GM12878 (cell line): Measurements from ENCODE around the gene SEC14L6. TPM values are rescaled to one million over a fixed set of nuclear protein-coding genes. Genes with fewer than 3 reads are reported as not detected.

Experiments
- CHD4 ChIP-seq: fragments of 200-600 bp; sonication (generic); IDR thresholded peaks from 2 replicates; pipeline ENCODE4 v1.6.1; 2016; ENCODE audit warnings: mild to moderate bottlenecking
- E4F1 ChIP-seq: fragments of 450-650 bp; IDR thresholded peaks from 2 replicates; pipeline ENCODE4 v1.6.1; 2018; ENCODE audit warnings: borderline replicate concordance, mild to moderate bottlenecking; ENCODE audit not compliant: partially characterized antibody
- FOXM1 ChIP-seq: IDR thresholded peaks from 2 replicates; pipeline ENCODE4 v1.6.1; 2012; ENCODE audit warnings: low read depth, mild to moderate bottlenecking, inconsistent platforms, low read length, moderate library complexity
- IKZF1 ChIP-seq: fragments of 450-650 bp; conservative IDR thresholded peaks from 2 replicates; pipeline ENCODE4 v1.6.1; 2017; ENCODE audit warnings: antibody characterized with exemption, mild to moderate bottlenecking
- NR2F1 ChIP-seq: fragments of 450-650 bp; conservative IDR thresholded peaks from 2 replicates; pipeline ENCODE4 v1.6.1; 2017; ENCODE audit warnings: mild to moderate bottlenecking
- RBBP5 ChIP-seq: fragments of 200-600 bp; sonication (generic); conservative IDR thresholded peaks from 2 replicates; pipeline ENCODE4 v1.6.1; 2016
- RCOR1 ChIP-seq: conservative IDR thresholded peaks from 2 replicates; pipeline ENCODE4 v1.6.1; 2012; ENCODE audit warnings: low read depth, low read length, improper control_type of control experiment
- SRF ChIP-seq, 2 experiments: IDR thresholded peaks; 2 replicates each; pipeline ENCODE4 v1.6.1; 2011; ENCODE audit warnings: low read depth in 2 of 2, low read length in 2 of 2, mild to moderate bottlenecking in 1 of 2, moderate library complexity in 1 of 2
- polyA plus RNA-seq, 11 experiments: library from polyadenylated mRNA; depleted of rRNA in 4 of 11; unstranded in 6 of 11; stranded (reverse) in 5 of 11; fragments of >200 nt; fragmentation: Nextera tagmentation in 4 of 11; fragmentation: Illumina TruSeq in 1 of 11; extraction: Ambion mirVana in 4 of 11; extraction: Trizol in 1 of 11; gene quantifications; 1 replicate in 1 of 11; 2 replicates in 10 of 11; pipeline versions ENCODE4 v1.2.1 to v1.2.3, GENCODE V29; 2011 to 2016; ENCODE audit warnings: inconsistent platforms in 2 of 11, missing spikeins in 2 of 11, low read depth in 1 of 11
- total RNA-seq, 4 experiments: library from RNA; depleted of rRNA in 3 of 4; stranded (reverse); fragments of >200 nt in 3 of 4; fragmentation: Illumina TruSeq in 1 of 4; extraction: Trizol in 1 of 4; gene quantifications; 2 replicates each; pipeline versions ENCODE4 v1.2.1 to v1.2.3, GENCODE V29; 2013 to 2021
- TF ChIP-seq, protein P1 (sequence below): IDR thresholded peaks from 2 replicates; pipeline ENCODE4 v1.6.1; 2012; ENCODE audit warnings: improper control_type of control experiment, low read depth, low read length; ENCODE audit not compliant: insufficient replicate concordance
- TF ChIP-seq, protein P2 (sequence below): fragments of 150-350 bp; IDR thresholded peaks from 2 replicates; pipeline ENCODE4 v1.6.1; 2016; ENCODE audit warnings: low read depth, low read length

Gene SEC14L6
- total and polyA plus RNA-seq, 10 of the 15 experiments (the other 5 are each of a cell fraction or from before 2014, with no cell fraction given), result not detected

GRCh38 chr22:30582051-30582450 lies 35.5 kb upstream of the SEC14L6 start (continued):
- TF ChIP-seq, protein P1, sequence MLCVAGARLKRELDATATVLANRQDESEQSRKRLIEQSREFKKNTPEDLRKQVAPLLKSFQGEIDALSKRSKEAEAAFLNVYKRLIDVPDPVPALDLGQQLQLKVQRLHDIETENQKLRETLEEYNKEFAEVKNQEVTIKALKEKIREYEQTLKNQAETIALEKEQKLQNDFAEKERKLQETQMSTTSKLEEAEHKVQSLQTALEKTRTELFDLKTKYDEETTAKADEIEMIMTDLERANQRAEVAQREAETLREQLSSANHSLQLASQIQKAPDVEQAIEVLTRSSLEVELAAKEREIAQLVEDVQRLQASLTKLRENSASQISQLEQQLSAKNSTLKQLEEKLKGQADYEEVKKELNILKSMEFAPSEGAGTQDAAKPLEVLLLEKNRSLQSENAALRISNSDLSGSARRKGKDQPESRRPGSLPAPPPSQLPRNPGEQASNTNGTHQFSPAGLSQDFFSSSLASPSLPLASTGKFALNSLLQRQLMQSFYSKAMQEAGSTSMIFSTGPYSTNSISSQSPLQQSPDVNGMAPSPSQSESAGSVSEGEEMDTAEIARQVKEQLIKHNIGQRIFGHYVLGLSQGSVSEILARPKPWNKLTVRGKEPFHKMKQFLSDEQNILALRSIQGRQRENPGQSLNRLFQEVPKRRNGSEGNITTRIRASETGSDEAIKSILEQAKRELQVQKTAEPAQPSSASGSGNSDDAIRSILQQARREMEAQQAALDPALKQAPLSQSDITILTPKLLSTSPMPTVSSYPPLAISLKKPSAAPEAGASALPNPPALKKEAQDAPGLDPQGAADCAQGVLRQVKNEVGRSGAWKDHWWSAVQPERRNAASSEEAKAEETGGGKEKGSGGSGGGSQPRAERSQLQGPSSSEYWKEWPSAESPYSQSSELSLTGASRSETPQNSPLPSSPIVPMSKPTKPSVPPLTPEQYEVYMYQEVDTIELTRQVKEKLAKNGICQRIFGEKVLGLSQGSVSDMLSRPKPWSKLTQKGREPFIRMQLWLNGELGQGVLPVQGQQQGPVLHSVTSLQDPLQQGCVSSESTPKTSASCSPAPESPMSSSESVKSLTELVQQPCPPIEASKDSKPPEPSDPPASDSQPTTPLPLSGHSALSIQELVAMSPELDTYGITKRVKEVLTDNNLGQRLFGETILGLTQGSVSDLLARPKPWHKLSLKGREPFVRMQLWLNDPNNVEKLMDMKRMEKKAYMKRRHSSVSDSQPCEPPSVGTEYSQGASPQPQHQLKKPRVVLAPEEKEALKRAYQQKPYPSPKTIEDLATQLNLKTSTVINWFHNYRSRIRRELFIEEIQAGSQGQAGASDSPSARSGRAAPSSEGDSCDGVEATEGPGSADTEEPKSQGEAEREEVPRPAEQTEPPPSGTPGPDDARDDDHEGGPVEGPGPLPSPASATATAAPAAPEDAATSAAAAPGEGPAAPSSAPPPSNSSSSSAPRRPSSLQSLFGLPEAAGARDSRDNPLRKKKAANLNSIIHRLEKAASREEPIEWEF, result no peak
- no peak for TF ChIP-seq RBBP5
- no peak for TF ChIP-seq CHD4
- no peak for TF ChIP-seq IKZF1
- TF ChIP-seq E4F1, result no peak
- TF ChIP-seq, protein P2, sequence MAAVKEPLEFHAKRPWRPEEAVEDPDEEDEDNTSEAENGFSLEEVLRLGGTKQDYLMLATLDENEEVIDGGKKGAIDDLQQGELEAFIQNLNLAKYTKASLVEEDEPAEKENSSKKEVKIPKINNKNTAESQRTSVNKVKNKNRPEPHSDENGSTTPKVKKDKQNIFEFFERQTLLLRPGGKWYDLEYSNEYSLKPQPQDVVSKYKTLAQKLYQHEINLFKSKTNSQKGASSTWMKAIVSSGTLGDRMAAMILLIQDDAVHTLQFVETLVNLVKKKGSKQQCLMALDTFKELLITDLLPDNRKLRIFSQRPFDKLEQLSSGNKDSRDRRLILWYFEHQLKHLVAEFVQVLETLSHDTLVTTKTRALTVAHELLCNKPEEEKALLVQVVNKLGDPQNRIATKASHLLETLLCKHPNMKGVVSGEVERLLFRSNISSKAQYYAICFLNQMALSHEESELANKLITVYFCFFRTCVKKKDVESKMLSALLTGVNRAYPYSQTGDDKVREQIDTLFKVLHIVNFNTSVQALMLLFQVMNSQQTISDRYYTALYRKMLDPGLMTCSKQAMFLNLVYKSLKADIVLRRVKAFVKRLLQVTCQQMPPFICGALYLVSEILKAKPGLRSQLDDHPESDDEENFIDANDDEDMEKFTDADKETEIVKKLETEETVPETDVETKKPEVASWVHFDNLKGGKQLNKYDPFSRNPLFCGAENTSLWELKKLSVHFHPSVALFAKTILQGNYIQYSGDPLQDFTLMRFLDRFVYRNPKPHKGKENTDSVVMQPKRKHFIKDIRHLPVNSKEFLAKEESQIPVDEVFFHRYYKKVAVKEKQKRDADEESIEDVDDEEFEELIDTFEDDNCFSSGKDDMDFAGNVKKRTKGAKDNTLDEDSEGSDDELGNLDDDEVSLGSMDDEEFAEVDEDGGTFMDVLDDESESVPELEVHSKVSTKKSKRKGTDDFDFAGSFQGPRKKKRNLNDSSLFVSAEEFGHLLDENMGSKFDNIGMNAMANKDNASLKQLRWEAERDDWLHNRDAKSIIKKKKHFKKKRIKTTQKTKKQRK, result no peak
- TF ChIP-seq RCOR1, result no peak
- no peak for TF ChIP-seq NR2F1
- TF ChIP-seq FOXM1, result no peak
- TF ChIP-seq SRF (IDR thresholded peaks at IDR 0.05; ENCODE audit: low read depth in 2 of 2, low read length in 2 of 2), result no peak
